Testis (tissue), 2 donors: ENCODE measurements around the gene HPDL.

Experiments
- CTCF ChIP-seq, 3 experiments: fragments of 450-650 bp in 2 of 3; fragments of 200-600 bp in 1 of 3; sonication (generic) in 1 of 3; IDR thresholded peaks; one replicate each; pipeline ENCODE4 v1.5.1; 2016 to 2019; ENCODE audit warnings: antibody characterized with exemption in 3 of 3, mild to moderate bottlenecking in 2 of 3, moderate library complexity in 1 of 3
- POLR2A ChIP-seq: fragments of 450-650 bp; IDR thresholded peaks from one replicate; pipeline ENCODE4 v1.6.1; 2017; ENCODE audit warnings: antibody characterized with exemption, mild to moderate bottlenecking, moderate library complexity

GRCh38 chr1:45339789-45340558 is 13.3 kb downstream of the HPDL start, which contains the start of the genes MUTYH and TOE1:
- TF ChIP-seq POLR2A: peak; percentile 37
- no peak for TF ChIP-seq CTCF (IDR thresholded peaks at IDR 0.05)
